OCI-LY3 (cell line): ENCODE results near the gene FAM135A.

Experiments used
- H2AFZ ChIP-seq: fragments of 200-600, 300-600 bp; shearing (Covaris generic); 2 replicates; pipeline ENCODE4 v1.6.0; 2014; ENCODE audit warnings: antibody characterized with exemption, low read depth, low read length
- H3K27ac ChIP-seq: fragments of 200-600, 300-600 bp; sonication (generic); 2 replicates; pipeline ENCODE4 v1.5.1; 2014; ENCODE audit warnings: mild to moderate bottlenecking, low read length, moderate library complexity, mixed read lengths
- H3K27me3 ChIP-seq: fragments of 200-600, 300-600 bp; sonication (generic); 2 replicates; pipeline ENCODE4 v1.6.1; 2014; ENCODE audit warnings: low read depth, low read length, mixed read lengths
- H3K36me3 ChIP-seq: fragments of 200-600, 300-600 bp; sonication (generic); replicated peaks from 2 replicates; pipeline ENCODE3; 2014; ENCODE audit warnings: low read depth, low read length, mixed read lengths
- H3K4me1 ChIP-seq: fragments of 300-600, 200-600 bp; sonication (generic); 2 replicates; pipeline ENCODE4 v1.6.1; 2014; ENCODE audit warnings: low read length, mixed read lengths
- H3K4me2 ChIP-seq: fragments of 200-600, 300-600 bp; sonication (generic); 2 replicates; pipeline ENCODE4 v1.6.1; 2014; ENCODE audit warnings: low read length, mixed read lengths
- H3K4me3 ChIP-seq: fragments of 300-600, 200-600 bp; sonication (generic); 2 replicates; pipeline ENCODE4 v1.5.1; 2014; ENCODE audit warnings: antibody characterized with exemption, mild to moderate bottlenecking, low read length, moderate library complexity
- H3K79me2 ChIP-seq: fragments of 300-600, 200-600 bp; shearing (Covaris generic); 2 replicates; pipeline ENCODE4 v1.6.1; 2014; ENCODE audit warnings: mild to moderate bottlenecking, low read length, mixed read lengths
- H3K9ac ChIP-seq: fragments of 300-600, 200-600 bp; shearing (Covaris generic); 2 replicates; pipeline ENCODE4 v1.6.0; 2014; ENCODE audit warnings: mild to moderate bottlenecking, low read length, moderate library complexity
- H3K9me3 ChIP-seq: fragments of 200-600, 300-600 bp; shearing (Covaris generic); 2 replicates; pipeline ENCODE4 v1.6.1; 2014; ENCODE audit warnings: low read length, mixed read lengths; ENCODE audit not compliant: insufficient read depth
- H4K20me1 ChIP-seq: fragments of 200-600, 300-600 bp; sonication (generic); 2 replicates; pipeline ENCODE4 v1.6.1; 2016; ENCODE audit warnings: low read length, mixed read lengths; ENCODE audit not compliant: insufficient read depth
- EZH2phosphoT487 ChIP-seq: fragments of 200-600 bp; shearing (Covaris generic); IDR thresholded peaks from 2 replicates; pipeline ENCODE4 v1.6.1; 2018; ENCODE audit warnings: antibody characterized with exemption, mixed run types, low read depth
- TF ChIP-seq, protein P1 (sequence below): fragments of 200-600, 300-600 bp; sonication (generic); IDR thresholded peaks from 2 replicates; pipeline ENCODE4 v1.5.1; 2014; ENCODE audit warnings: antibody characterized with exemption, low read length, low read depth

The FAM135A gene

DNA sequence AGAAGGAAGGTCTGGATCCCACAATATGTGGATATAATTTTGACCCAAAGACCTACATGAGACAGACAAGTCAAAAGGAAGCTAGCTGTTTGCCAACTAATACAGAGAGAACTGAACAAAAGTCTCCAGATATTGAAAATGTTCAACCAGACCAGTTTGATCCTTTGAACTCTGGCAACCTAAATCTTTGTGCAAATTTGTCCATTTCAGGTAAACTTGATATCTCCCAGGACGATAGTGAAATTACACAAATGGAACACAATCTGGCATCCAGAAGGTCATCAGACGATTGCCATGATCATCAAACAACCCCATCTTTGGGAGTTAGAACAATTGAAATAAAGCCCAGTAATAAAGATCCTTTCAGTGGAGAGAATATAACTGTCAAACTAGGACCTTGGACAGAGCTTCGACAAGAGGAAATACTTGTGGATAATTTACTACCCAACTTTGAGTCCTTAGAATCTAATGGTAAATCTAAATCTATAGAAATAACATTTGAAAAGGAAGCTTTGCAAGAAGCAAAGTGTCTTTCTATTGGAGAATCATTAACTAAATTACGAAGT, 111.5 kb downstream of the FAM135A start:
- Histone ChIP-seq H3K4me1 (no peaks in the 10 kb centered on the region), H3K79me2 (no peaks in the 10 kb centered on the region), H3K9ac (no peak overlapping the region), H3K9me3 (no peaks in the 10 kb centered on the region), H2AFZ (no peak overlapping the region), H3K4me3 (no peak overlapping the region), H3K36me3 (peaks cover 22% of the 10 kb centered on the region), H4K20me1 (peaks cover 3% of the 10 kb centered on the region; the same call in 1 of the 2 replicates), H3K27ac (no peak overlapping the region), H3K27me3 (no peaks in the 10 kb centered on the region), H3K4me2 (no peak overlapping the region)
- TF ChIP-seq, protein P1, sequence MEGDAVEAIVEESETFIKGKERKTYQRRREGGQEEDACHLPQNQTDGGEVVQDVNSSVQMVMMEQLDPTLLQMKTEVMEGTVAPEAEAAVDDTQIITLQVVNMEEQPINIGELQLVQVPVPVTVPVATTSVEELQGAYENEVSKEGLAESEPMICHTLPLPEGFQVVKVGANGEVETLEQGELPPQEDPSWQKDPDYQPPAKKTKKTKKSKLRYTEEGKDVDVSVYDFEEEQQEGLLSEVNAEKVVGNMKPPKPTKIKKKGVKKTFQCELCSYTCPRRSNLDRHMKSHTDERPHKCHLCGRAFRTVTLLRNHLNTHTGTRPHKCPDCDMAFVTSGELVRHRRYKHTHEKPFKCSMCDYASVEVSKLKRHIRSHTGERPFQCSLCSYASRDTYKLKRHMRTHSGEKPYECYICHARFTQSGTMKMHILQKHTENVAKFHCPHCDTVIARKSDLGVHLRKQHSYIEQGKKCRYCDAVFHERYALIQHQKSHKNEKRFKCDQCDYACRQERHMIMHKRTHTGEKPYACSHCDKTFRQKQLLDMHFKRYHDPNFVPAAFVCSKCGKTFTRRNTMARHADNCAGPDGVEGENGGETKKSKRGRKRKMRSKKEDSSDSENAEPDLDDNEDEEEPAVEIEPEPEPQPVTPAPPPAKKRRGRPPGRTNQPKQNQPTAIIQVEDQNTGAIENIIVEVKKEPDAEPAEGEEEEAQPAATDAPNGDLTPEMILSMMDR, result no peak
- no peak for TF ChIP-seq EZH2phosphoT487

DNA sequence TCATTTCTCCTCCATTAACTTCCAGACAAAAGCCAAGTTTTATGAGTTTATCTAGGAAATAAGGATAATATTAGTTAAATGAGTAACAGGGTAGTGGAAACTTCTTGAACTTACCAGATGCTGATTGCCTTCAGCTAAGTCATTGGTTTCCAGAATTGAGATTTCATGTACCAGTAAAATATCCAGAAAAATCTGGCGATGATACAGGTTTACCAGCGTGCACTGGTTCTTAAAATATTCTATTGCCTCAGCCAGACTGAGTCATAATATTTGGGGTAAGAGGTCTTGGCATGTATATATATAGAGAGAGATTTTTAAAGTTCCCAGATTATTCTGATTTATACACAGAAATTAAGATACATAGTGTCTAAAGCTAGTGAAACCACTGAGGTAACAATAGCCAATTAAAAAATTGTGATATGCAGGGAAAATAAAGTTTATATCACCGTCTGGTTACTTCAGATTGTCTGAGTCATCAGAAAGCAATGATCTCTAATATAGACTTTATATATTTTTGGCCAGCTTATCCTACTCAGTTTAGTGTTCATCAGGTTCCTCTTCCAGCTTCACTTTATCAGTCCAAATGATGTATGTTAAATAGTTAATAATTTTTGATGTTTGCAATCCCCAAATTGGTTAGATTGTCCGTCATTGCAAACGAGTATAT, 113.9 kb downstream of the FAM135A start:
- H3K4me2 ChIP-seq, result no peak overlapping the region
- H3K9me3 ChIP-seq, result no peaks in the 10 kb centered on the region
- H3K36me3 ChIP-seq, result peaks cover 22% of the 10 kb centered on the region
- H3K27ac ChIP-seq, result no peak overlapping the region
- no peaks in the 10 kb centered on the region for H3K79me2 ChIP-seq
- no peak overlapping the region for H2AFZ ChIP-seq
- no peak overlapping the region for H3K4me3 ChIP-seq
- TF ChIP-seq, protein P1, result no peak
- no peak for TF ChIP-seq EZH2phosphoT487
- H4K20me1 ChIP-seq, result peaks cover 3% of the 10 kb centered on the region; the same call in 1 of the 2 replicates
- no peaks in the 10 kb centered on the region for H3K27me3 ChIP-seq
- H3K9ac ChIP-seq, result no peak overlapping the region
- peaks cover 7% of the 10 kb centered on the region for H3K4me1 ChIP-seq

DNA sequence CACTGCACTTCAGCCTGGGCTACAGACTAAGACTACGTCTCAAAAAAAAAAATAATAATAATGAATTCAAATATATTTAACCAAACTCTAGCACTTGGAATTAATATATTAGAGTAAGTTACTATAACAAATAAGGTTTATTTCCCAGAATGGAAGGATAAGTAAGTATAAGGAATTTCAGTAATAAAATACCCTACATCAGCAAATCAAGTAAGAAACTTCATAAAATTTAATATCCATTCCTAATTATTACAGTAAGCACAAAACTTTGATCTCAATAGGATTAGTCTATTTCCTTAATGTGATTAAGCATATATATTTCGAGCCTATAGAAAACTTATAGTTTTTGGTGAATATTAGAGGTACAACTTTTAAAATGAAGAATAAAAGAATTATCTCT, 116.7 kb downstream of the FAM135A start:
- TF ChIP-seq, protein P1, result no peak
- TF ChIP-seq EZH2phosphoT487, result no peak
- Histone ChIP-seq H3K9me3 (no peaks in the 10 kb centered on the region), H3K79me2 (no peaks in the 10 kb centered on the region), H3K27me3 (no peaks in the 10 kb centered on the region), H3K4me1 (peaks cover 7% of the 10 kb centered on the region), H3K36me3 (peaks cover 15% of the 10 kb centered on the region), H2AFZ (no peak overlapping the region), H3K4me2 (no peak overlapping the region), H3K27ac (no peak overlapping the region), H3K4me3 (no peak overlapping the region), H3K9ac (no peak overlapping the region), H4K20me1 (no peaks in the 10 kb centered on the region)

DNA sequence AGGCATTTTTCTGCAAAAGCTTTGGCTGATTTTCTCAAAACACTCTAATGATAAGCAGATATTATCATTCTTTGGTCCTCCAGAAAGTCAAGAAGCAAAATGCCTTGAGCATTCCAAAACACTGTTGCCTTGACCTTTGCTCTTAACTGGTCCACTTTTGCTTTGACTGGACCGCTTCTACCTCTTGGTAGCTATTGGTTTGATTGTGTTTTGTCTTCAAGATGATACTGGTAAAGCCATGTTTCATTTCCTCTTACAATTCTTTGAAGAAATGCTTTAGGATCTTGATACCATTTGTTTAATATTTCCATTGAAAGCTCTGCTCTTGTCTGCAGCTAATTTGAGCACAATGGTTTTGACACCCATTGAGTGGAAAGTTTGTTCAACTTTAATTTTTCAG, 117.8 kb downstream of the FAM135A start:
- Histone ChIP-seq H3K9me3 (no peaks in the 10 kb centered on the region), H3K27ac (no peak overlapping the region), H3K4me1 (peaks cover 7% of the 10 kb centered on the region), H3K27me3 (no peaks in the 10 kb centered on the region), H3K4me2 (no peak overlapping the region), H3K4me3 (no peak overlapping the region), H4K20me1 (no peaks in the 10 kb centered on the region), H2AFZ (no peak overlapping the region), H3K9ac (no peak overlapping the region), H3K36me3 (peaks cover 11% of the 10 kb centered on the region), H3K79me2 (no peaks in the 10 kb centered on the region)
- TF ChIP-seq EZH2phosphoT487, result no peak
- TF ChIP-seq, protein P1, result no peak
